PFSK-1 (cell line): ENCODE results near the gene TBC1D16.

ENCODE experiments used
- FOXP2 ChIP-seq: optimal IDR thresholded peaks from 2 replicates; pipeline ENCODE3; 2011; ENCODE audit warnings: borderline replicate concordance, control low read depth, inconsistent platforms; ENCODE audit not compliant: insufficient read depth; ENCODE audit errors: extremely low read length, extremely low read depth
- POLR2AphosphoS5 ChIP-seq: IDR thresholded peaks from 2 replicates; pipeline ENCODE4 v1.6.1; 2012; ENCODE audit warnings: low read depth, mild to moderate bottlenecking, control low read depth, low read length, moderate library complexity
- REST ChIP-seq, 2 experiments: IDR thresholded peaks; 2 replicates each; pipeline versions ENCODE4 v1.6.1 to v1.8.0; 2011 to 2012; ENCODE audit warnings: low read depth in 2 of 2, low read length in 2 of 2, control low read depth in 1 of 2, inconsistent platforms in 1 of 2, mild to moderate bottlenecking in 1 of 2, moderate library complexity in 1 of 2; ENCODE audit not compliant: insufficient read depth in 1 of 2
- SIN3A ChIP-seq: IDR thresholded peaks from 2 replicates; pipeline ENCODE4 v1.6.1; 2012; ENCODE audit warnings: mild to moderate bottlenecking, low read length, moderate library complexity, borderline replicate concordance; ENCODE audit not compliant: insufficient read depth
- TAF1 ChIP-seq: IDR thresholded peaks from 2 replicates; pipeline ENCODE4 v1.6.1; 2012; ENCODE audit warnings: low read length, control low read depth, borderline replicate concordance; ENCODE audit not compliant: insufficient read depth

The TBC1D16 gene

DNA sequence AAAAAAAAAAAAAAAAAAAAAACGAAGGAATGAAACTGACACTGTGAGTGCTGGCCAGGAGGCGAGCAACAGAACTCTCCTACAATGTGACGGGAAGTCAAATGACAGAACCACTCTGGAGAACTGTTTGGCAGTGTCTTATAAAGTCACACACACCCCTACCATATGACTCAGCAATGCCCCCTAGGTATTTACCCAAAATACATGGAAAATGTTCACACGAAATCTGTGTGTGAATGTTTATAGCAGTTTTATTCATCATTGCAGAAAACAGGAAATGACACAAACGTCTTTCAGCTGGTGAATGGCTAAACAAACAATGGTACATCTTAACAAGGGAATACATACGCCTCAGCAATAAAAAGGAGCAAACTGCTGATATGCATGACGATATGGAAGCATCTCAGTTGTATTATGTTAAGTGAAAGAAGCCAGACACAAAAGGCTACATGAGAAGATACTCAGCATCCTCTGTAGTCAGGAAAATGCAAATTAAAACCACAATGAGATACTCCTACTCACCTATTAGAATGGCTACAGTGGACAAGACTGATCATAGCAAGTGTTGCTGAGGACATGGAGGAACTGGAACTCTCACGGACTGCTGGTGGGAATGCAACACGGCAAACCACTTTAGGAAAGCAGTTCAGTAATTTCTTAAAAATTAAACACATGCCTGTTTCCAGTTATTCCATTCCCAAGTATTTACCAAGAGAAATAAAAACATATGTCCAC lies 74.7 kb downstream of the TBC1D16 start:
- TF ChIP-seq POLR2AphosphoS5 (no peak), TAF1 (no peak), FOXP2 (no peak), SIN3A (no peak), REST (IDR thresholded peaks at IDR 0.05; ENCODE audit: insufficient read depth in 1 of 2, low read depth in 2 of 2, low read length in 2 of 2) (no peak)

DNA sequence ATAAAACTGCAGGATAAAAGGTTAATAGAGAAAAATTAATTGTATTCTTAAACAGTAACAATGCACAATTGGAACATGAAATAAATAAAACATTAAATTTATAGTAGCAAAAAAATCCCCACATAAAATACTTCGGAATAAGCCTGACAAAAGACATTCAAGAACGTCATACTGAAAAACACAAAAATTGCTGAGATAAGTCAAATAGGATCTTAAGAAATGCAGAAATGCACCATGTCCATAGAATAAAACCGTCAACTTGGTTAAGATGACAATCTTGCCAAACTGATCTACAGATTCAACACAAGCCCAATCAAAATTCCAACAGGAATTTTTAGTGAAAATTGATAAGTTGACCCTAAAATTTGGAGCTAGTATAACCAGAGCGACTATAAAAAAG lies 76.6 kb downstream of the TBC1D16 start:
- TF ChIP-seq POLR2AphosphoS5 (no peak), TAF1 (no peak), REST (IDR thresholded peaks at IDR 0.05; ENCODE audit: insufficient read depth in 1 of 2, low read depth in 2 of 2, low read length in 2 of 2) (no peak), SIN3A (no peak), FOXP2 (no peak)

- TF ChIP-seq POLR2AphosphoS5: no peak
- no peak for TF ChIP-seq SIN3A
- no peak for TF ChIP-seq TAF1
Observed at GRCh38 chr17:79956853-79957252, 78.8 kb downstream of the TBC1D16 start.

DNA sequence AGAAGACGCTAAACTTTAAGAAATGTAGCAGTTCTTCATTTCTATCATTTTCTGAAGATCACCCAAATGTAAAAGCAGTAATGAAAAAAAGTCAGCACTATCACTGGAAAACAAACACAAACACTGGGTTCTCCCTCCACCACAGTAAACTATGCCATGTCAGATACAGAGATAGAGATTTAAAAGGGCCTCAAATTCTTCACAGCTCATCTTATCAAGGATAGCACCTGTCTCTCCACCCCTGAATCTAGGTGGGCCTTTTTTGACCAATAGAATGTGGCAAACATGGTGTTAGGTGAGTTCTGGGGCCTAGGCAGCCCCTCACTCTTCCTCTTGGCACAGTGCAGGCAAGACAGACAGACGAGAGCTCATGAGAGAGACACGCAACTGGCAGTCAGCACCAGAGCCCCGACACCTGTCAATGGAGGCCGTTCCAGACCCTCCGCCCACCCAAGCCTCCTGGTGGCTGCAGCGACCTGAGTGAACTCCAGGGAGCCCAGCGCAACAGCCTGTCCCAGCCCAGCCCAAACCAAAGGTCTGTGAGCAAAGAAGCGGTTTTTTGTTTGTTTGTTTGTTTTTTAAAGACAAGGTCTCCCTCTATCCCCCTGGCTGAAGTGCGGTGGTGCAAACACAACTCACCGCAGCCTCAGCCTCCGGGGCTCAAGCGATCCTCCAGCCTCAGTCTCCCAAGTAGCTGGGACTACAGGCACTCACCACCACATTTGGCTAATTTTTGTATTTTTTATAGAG lies 79.8 kb downstream of the TBC1D16 start:
- TF ChIP-seq TAF1 (no peak), SIN3A (no peak), POLR2AphosphoS5 (no peak), REST (IDR thresholded peaks at IDR 0.05; ENCODE audit: insufficient read depth in 1 of 2, low read depth in 2 of 2, low read length in 2 of 2) (no peak), FOXP2 (no peak)

DNA sequence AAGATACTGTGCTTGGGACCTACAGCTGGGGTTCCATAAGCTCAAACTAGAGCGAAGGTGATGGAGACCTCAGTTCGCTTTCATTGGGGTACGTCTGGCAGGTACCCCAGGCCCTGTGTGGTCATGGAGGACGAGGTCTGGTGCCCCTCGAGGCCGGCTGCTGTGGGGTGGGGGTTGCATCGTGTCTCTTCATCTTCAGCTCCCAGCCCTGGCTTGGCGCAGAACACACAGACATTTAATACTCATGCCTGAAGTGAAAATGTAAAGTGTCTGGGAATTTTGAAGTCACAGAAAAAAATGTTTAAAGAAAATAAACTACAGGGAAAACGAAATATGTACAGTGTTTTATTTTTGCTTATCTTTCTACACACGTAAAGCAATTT lies 80.5 kb downstream of the TBC1D16 start:
- TF ChIP-seq TAF1: no peak
- no peak for TF ChIP-seq POLR2AphosphoS5
- no peak for TF ChIP-seq REST (IDR thresholded peaks at IDR 0.05; ENCODE audit: insufficient read depth in 1 of 2, low read depth in 2 of 2, low read length in 2 of 2)
- no peak for TF ChIP-seq SIN3A
- no peak for TF ChIP-seq FOXP2
